SK-N-SH treated with all-trans-retinoic acid at 6 μM for 48 hours (cell line): ENCODE measurements around the gene TNFRSF1B.

Source experiments
- ATAC-seq: fragments of 200-7000 bp; cut with Tn5 transposase; 3 replicates; pipeline ENCODE4 v1.9.1; 2020; ENCODE audit warnings: mild to moderate bottlenecking, moderate library complexity
- ARNTL ChIP-seq: fragments of 450-650 bp; formaldehyde crosslinking; IDR thresholded peaks from 2 replicates; pipeline ENCODE4 v1.5.0; 2020; ENCODE audit warnings: low read depth, mild to moderate bottlenecking, moderate library complexity, borderline replicate concordance
- BACH2 ChIP-seq: fragments of 250-450 bp; sonication (Bioruptor Pico); IDR thresholded peaks from 2 replicates; pipeline ENCODE4 v1.9.0; 2021; ENCODE audit warnings: mild to moderate bottlenecking, borderline replicate concordance
- CSDC2 ChIP-seq: fragments of 250-450 bp; sonication (Bioruptor Pico); IDR thresholded peaks from 2 replicates; pipeline ENCODE4 v1.5.0; 2020; ENCODE audit warnings: mild to moderate bottlenecking, moderate library complexity
- CSRNP3 ChIP-seq: fragments of 250-450 bp; sonication (Bioruptor Pico); IDR thresholded peaks from 2 replicates; pipeline ENCODE4 v1.5.1; 2021; ENCODE audit warnings: mild to moderate bottlenecking, moderate library complexity
- ESRRG ChIP-seq: fragments of 250-450 bp; sonication (Bioruptor Pico); IDR thresholded peaks from 2 replicates; pipeline ENCODE4 v1.6.1; 2021; ENCODE audit warnings: mild to moderate bottlenecking
- GLIS3 ChIP-seq: fragments of 250-450 bp; sonication (Bioruptor Pico); IDR thresholded peaks from 2 replicates; pipeline ENCODE4 v1.5.0; 2020; ENCODE audit warnings: mild to moderate bottlenecking, moderate library complexity
- ISL1 ChIP-seq: fragments of 250-450 bp; sonication (Bioruptor Pico); IDR thresholded peaks from 2 replicates; pipeline ENCODE4 v2.1.2; 2022; ENCODE audit warnings: mild to moderate bottlenecking, moderate library complexity
- OSR1 ChIP-seq: fragments of 250-450 bp; sonication (Bioruptor Pico); IDR thresholded peaks from 2 replicates; pipeline ENCODE4 v1.8.0; 2022; ENCODE audit warnings: moderate library complexity, mild to moderate bottlenecking, inconsistent platforms
- PATZ1 ChIP-seq: fragments of 250-450 bp; sonication (Bioruptor Pico); IDR thresholded peaks from 2 replicates; pipeline ENCODE4 v1.8.0; 2020; ENCODE audit warnings: mild to moderate bottlenecking, moderate library complexity, borderline replicate concordance
- POU6F1 ChIP-seq: fragments of 250-450 bp; sonication (Bioruptor Pico); IDR thresholded peaks from 2 replicates; pipeline ENCODE4 v1.8.0; 2021; ENCODE audit warnings: low read depth, mild to moderate bottlenecking, moderate library complexity, borderline replicate concordance
- PPARA ChIP-seq: fragments of 250-450 bp; sonication (Bioruptor Pico); IDR thresholded peaks from 2 replicates; pipeline ENCODE4 v1.5.0; 2020; ENCODE audit warnings: mild to moderate bottlenecking, borderline replicate concordance
- RARB ChIP-seq: fragments of 250-450 bp; sonication (Bioruptor Pico); IDR thresholded peaks from 2 replicates; pipeline ENCODE4 v1.8.0; 2021; ENCODE audit warnings: mild to moderate bottlenecking, moderate library complexity
- SNAI2 ChIP-seq: fragments of 250-450 bp; sonication (Bioruptor Pico); IDR thresholded peaks from 2 replicates; pipeline ENCODE4 v1.5.0; 2020; ENCODE audit warnings: mild to moderate bottlenecking, moderate library complexity
- TCF4 ChIP-seq: fragments of 250-450 bp; sonication (Bioruptor Pico); IDR thresholded peaks from 2 replicates; pipeline ENCODE4 v1.8.0; 2021; ENCODE audit warnings: mild to moderate bottlenecking, moderate library complexity, borderline replicate concordance
- ZFP3 ChIP-seq: fragments of 250-450 bp; sonication (Bioruptor Pico); IDR thresholded peaks from 2 replicates; pipeline ENCODE4 v1.5.0; 2020; ENCODE audit warnings: mild to moderate bottlenecking, moderate library complexity
- ZFP30 ChIP-seq: fragments of 450-650 bp; formaldehyde crosslinking; IDR thresholded peaks from 2 replicates; pipeline ENCODE4 v1.5.0; 2022; ENCODE audit warnings: mild to moderate bottlenecking, moderate library complexity
- ZNF70 ChIP-seq: fragments of 450-650 bp; formaldehyde crosslinking; IDR thresholded peaks from 2 replicates; pipeline ENCODE4 v1.5.0; 2020; ENCODE audit warnings: mild to moderate bottlenecking, moderate library complexity
- TF ChIP-seq, protein P1 (sequence below): fragments of 250-450 bp; sonication (Bioruptor Pico); IDR thresholded peaks from 2 replicates; pipeline ENCODE4 v1.5.1; 2020; ENCODE audit warnings: low read depth, mild to moderate bottlenecking, moderate library complexity

Gene TNFRSF1B

GRCh38 chr1:12249181-12249580 lies 82.4 kb downstream of the TNFRSF1B start:
- no peak for ATAC-seq
- no peak for TF ChIP-seq OSR1 (CRISPR knock-in tag)
- no peak for TF ChIP-seq ZNF70
- no peak for TF ChIP-seq ZFP30 (CRISPR knock-in tag)
- TF ChIP-seq SNAI2 (CRISPR knock-in tag): no peak
- TF ChIP-seq POU6F1 (CRISPR knock-in tag): no peak
- TF ChIP-seq ISL1: no peak
- no peak for TF ChIP-seq ZFP3 (CRISPR knock-in tag)
- TF ChIP-seq PPARA (CRISPR knock-in tag): no peak
- TF ChIP-seq PATZ1 (CRISPR knock-in tag): no peak
- TF ChIP-seq TCF4 (CRISPR knock-in tag): no peak
- TF ChIP-seq, protein P1, sequence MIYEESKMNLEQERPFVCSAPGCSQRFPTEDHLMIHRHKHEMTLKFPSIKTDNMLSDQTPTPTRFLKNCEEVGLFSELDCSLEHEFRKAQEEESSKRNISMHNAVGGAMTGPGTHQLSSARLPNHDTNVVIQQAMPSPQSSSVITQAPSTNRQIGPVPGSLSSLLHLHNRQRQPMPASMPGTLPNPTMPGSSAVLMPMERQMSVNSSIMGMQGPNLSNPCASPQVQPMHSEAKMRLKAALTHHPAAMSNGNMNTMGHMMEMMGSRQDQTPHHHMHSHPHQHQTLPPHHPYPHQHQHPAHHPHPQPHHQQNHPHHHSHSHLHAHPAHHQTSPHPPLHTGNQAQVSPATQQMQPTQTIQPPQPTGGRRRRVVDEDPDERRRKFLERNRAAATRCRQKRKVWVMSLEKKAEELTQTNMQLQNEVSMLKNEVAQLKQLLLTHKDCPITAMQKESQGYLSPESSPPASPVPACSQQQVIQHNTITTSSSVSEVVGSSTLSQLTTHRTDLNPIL: no peak
- TF ChIP-seq, all 23 proteins: peak for 0

- TF ChIP-seq GLIS3 (CRISPR knock-in tag) (no peak), BACH2 (CRISPR knock-in tag) (no peak), ZFP3 (CRISPR knock-in tag) (no peak), ESRRG (CRISPR knock-in tag) (no peak), RARB (CRISPR knock-in tag) (no peak), PATZ1 (CRISPR knock-in tag) (no peak), ARNTL (CRISPR knock-in tag) (no peak), ZFP30 (CRISPR knock-in tag) (no peak), ZNF70 (no peak), SNAI2 (CRISPR knock-in tag) (no peak), ISL1 (no peak), OSR1 (CRISPR knock-in tag) (no peak)
- no peak for ATAC-seq
These were observed 83.0 kb downstream of the TNFRSF1B start for GRCh38 chr1:12249748-12250147.

- peak; percentile 84 for ATAC-seq
- no peak for TF ChIP-seq CSDC2 (CRISPR knock-in tag)
- no peak for TF ChIP-seq ESRRG (CRISPR knock-in tag)
- TF ChIP-seq BACH2 (CRISPR knock-in tag): no peak
- TF ChIP-seq TCF4 (CRISPR knock-in tag): no peak
- TF ChIP-seq SNAI2 (CRISPR knock-in tag): no peak
These were observed 84.7 kb downstream of the TNFRSF1B start for GRCh38 chr1:12251442-12251841.

DNA sequence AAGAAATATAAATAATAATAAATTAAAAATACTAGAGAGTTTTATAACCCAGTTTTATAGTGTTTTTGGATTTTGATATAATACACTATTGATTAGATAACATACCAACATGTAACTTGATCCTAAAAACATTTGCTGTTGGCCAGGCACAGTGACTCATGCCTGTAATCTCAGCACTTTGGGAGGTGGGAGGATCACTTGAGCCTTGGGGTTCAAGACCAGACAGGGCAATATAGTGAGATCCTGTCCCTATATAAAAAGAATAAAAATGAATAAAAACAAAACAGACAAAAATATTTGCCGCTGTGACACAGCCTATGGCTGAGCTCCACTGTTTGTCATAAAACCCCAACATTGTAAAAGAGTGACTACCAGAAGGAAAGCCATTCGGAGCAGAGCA lies 89.1 kb downstream of the TNFRSF1B start:
- no peak for TF ChIP-seq BACH2 (CRISPR knock-in tag)
- TF ChIP-seq POU6F1 (CRISPR knock-in tag): no peak
- no peak for TF ChIP-seq CSRNP3 (CRISPR knock-in tag)
- TF ChIP-seq PPARA (CRISPR knock-in tag): no peak
- TF ChIP-seq ISL1: no peak
- ATAC-seq: no peak
